Right lobe of liver (tissue), 6 donors: ENCODE data around the gene POLL. TPM values are rescaled to one million over a fixed set of nuclear protein-coding genes. Genes with fewer than 3 reads are reported as not detected.

Source experiments
- ATAC-seq, 4 donors: fragments of 200-7000 bp; cut with Tn5 transposase; one replicate each; pipeline ENCODE4 v1.9.1; 2020; ENCODE audit warnings: mild to moderate bottlenecking in 4 of 4, moderate library complexity in 4 of 4
- DNase-seq, 3 donors: peaks; one replicate each; pipeline ENCODE4 v3.0.0-alpha.2; 2020
- H3K27ac ChIP-seq, 3 donors: fragments of 200-600 bp; one replicate each; pipeline ENCODE4 v1.8.0; 2022
- H3K27me3 ChIP-seq, 2 donors: fragments of 200-600 bp; one replicate each; pipeline ENCODE4 v1.8.0; 2022
- H3K36me3 ChIP-seq, 4 donors: fragments of 200-600 bp; sonication (generic) in 1 of 4; one replicate each; pipeline versions ENCODE4 v1.5.1 to v1.8.0; 2017 to 2022; ENCODE audit warnings: control low read depth in 1 of 4
- H3K4me1 ChIP-seq, 4 donors: fragments of 200-600 bp; sonication (generic) in 1 of 4; one replicate each; pipeline versions ENCODE4 v1.5.1 to v1.8.0; 2017 to 2022; ENCODE audit warnings: control low read depth in 1 of 4
- H3K4me3 ChIP-seq, 3 donors: fragments of 200-600 bp; one replicate each; pipeline ENCODE4 v1.8.0; 2022
- H3K9me3 ChIP-seq, 4 donors: fragments of 200-600 bp; sonication (generic) in 1 of 4; one replicate each; pipeline versions ENCODE4 v1.5.1 to v1.8.0; 2017 to 2022; ENCODE audit warnings: control low read depth in 1 of 4
- CTCF ChIP-seq, 4 donors: fragments of 200-600 bp in 3 of 4; fragments of 450-650 bp in 1 of 4; IDR thresholded peaks; one replicate each; pipeline versions ENCODE4 v1.5.1 to v1.8.0; 2016 to 2022; ENCODE audit warnings: antibody characterized with exemption in 4 of 4, mild to moderate bottlenecking in 2 of 4
- POLR2A ChIP-seq: fragments of 450-650 bp; IDR thresholded peaks from one replicate; pipeline ENCODE4 v1.6.1; 2017; ENCODE audit warnings: antibody characterized with exemption, mild to moderate bottlenecking
- WGBS: methylation state at CpG from one replicate; pipeline ENCODE4 v1.1.6; 2018; ENCODE audit warnings: low coverage, low lambda C conversion rate; ENCODE audit not compliant: insufficient coverage; ENCODE audit errors: missing lambda C conversion rate; 5-methylcytosine and 5-hydroxymethylcytosine counted together
- intact Hi-C, 2 donors: fragments of 100-400 bp; cut with DNase I; formaldehyde crosslinking; loops; one replicate each; pipeline versions ENCODE4 v1.11.2 to v1.14.1; 2022
- total RNA-seq, 6 experiments: library from RNA; depleted of rRNA in 2 of 6; stranded (reverse); fragments of >200 nt in 2 of 6; fragmentation: NEBNext Ultra II Directional in 3 of 6; extraction: Animal tissue kit (Norgen Biotek cat#: 25700) in 3 of 6; gene quantifications; one replicate each; pipeline versions ENCODE4 v1.1.0 to v1.2.4, GENCODE V29; 2016 to 2023
- donor health status: DM: no; HTN: yes; CAD: no.
- donor health status: DM: no; HTN: no; CAD: no.
- donor health status: DM: no; HTN: no; CAD: no.
- donor health status: DM: no; HTN: yes; CAD: no.
- donor health status: DM: no; HTN: yes; CAD: no.

The POLL gene
- total RNA-seq, 6 experiments from 2014 or later: 8.4 to 15.5 (median 13.2) TPM

- WGBS: 65% methylated on average over 5 of the region's 18 CpGs
- no peak overlapping the region for H3K27ac ChIP-seq
- H3K27me3 ChIP-seq: no peaks in the 10 kb centered on the region
- H3K4me3 ChIP-seq: no peak overlapping the region
- no peaks in the 10 kb centered on the region for H3K9me3 ChIP-seq
- no peaks in the 10 kb centered on the region for H3K36me3 ChIP-seq
- intact Hi-C loops: no loop called here
- H3K4me1 ChIP-seq: no peaks in the 10 kb centered on the region
- TF ChIP-seq POLR2A (no peak), CTCF (IDR thresholded peaks at IDR 0.05) (no peak)
- ATAC-seq (no peak), DNase-seq (no peak)
These were observed 29.1 kb downstream of the POLL start for GRCh38 chr10:101558671-101559595.

DNA sequence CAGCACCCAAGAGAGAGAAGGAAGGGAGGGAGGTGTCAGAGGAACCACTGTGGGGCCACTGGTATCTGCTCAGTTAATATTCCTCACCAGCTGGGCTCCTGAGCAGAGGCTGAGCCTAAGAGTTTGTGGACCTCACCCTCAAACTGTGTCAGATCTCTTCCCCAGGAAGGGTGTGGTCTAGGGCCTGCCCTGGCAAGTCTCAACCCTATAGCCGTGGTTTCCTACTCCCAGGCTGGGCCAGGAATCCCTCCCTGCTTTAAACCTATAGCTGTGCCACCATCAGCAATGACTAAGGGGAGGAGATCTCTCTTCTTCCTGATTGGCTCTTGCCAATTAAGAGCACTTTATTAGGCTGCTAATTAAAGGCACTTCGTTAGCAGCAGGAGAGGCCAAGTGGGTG is 29.9 kb downstream of the POLL start:
- H3K27me3 ChIP-seq: no peaks in the 10 kb centered on the region
- H3K27ac ChIP-seq: no peak overlapping the region
- H3K4me1 ChIP-seq: no peaks in the 10 kb centered on the region
- no peaks in the 10 kb centered on the region for H3K9me3 ChIP-seq
- intact Hi-C loops: no loop called here
- H3K36me3 ChIP-seq: peaks cover 0 to 5% (median 0%) of the 10 kb centered on the region in 4 donors
- WGBS: 76% methylated on average over 2 of the region's 2 CpGs
- no peak for ATAC-seq
- no peak for TF ChIP-seq POLR2A
- no peak for TF ChIP-seq CTCF (IDR thresholded peaks at IDR 0.05)
- DNase-seq: no peak
- H3K4me3 ChIP-seq: no peak overlapping the region

DNA sequence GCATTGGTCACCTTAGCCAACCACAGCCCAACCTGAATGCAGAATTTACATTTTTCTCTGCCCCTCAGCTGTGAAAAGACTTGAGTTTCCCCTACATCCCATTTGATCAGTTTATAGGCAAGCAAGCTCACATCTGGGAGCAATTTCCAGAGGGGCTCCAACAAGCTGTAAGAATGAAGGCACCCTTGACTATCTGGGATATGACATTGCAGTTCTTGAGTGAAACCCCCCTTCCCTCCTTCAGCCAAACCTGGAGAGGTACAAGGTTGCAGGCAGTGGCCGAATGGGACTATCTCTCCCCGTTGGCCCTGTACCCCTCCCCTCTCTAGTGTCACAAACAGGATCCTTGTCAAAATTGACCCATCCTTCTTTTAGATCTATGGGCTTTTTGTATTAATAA is 30.5 kb downstream of the POLL start:
- Histone ChIP-seq H3K36me3 (peaks cover 0 to 5% (median 0%) of the 10 kb centered on the region in 4 donors), H3K4me3 (no peak overlapping the region), H3K4me1 (no peaks in the 10 kb centered on the region), H3K27ac (no peak overlapping the region), H3K27me3 (no peaks in the 10 kb centered on the region), H3K9me3 (no peaks in the 10 kb centered on the region)
- DNase-seq: no peak
- no peak for ATAC-seq
- WGBS: no CpG with 5 or more reads among the region's 2 CpGs
- TF ChIP-seq CTCF (IDR thresholded peaks at IDR 0.05): no peak
- no peak for TF ChIP-seq POLR2A
- intact Hi-C loops: no loop called here

- intact Hi-C loops: no loop called here
- TF ChIP-seq POLR2A (no peak), CTCF (IDR thresholded peaks at IDR 0.05) (no peak)
- WGBS: 100% methylated on average over 2 of the region's 3 CpGs
These were observed 35.6 kb downstream of the POLL start for GRCh38 chr10:101552442-101552841.

More at GRCh38 chr10:101552442-101552841, 35.6 kb downstream of the POLL start:
- DNase-seq (no peak), ATAC-seq (no peak)
- Histone ChIP-seq H3K36me3 (peaks cover 0 to 5% (median 0%) of the 10 kb centered on the region in 4 donors), H3K4me1 (no peaks in the 10 kb centered on the region), H3K9me3 (no peaks in the 10 kb centered on the region), H3K4me3 (no peak overlapping the region), H3K27ac (no peak overlapping the region), H3K27me3 (no peaks in the 10 kb centered on the region)
